HG02798 (cell line): ENCODE measurements around the gene PARP8.
"Not testable (repeated sequence)": the region's sequence is repeated elsewhere in the genome, so short reads cannot be mapped to it uniquely, and the experiment has no call there.

Experiments
- ATAC-seq: cut with Tn5 transposase; IDR thresholded peaks from one replicate; pipeline ENCODE4 v1.9.1; 2021; ENCODE audit warnings: mild to moderate bottlenecking; ENCODE audit not compliant: unreplicated experiment, poor library complexity

PARP8 gene

GRCh38 chr5:50666261-50667022 lies at the start of gene PARP8:
PARP8 (plus strand) TSS chr5:50666637; CDS start chr5:50667096, 459 bp downstream.
- peak; percentile 57 for ATAC-seq

- no peak for ATAC-seq
These were observed 42.8 kb upstream of the PARP8 start for GRCh38 chr5:50623666-50624065.

GRCh38 chr5:50634866-50635265 lies 31.6 kb upstream of the PARP8 start:
- ATAC-seq = not testable (repeated sequence)

- ATAC-seq = not testable (repeated sequence)
These were observed 28.9 kb upstream of the PARP8 start for GRCh38 chr5:50637576-50637975.

- ATAC-seq = no peak
These were observed 19.8 kb upstream of the PARP8 start for GRCh38 chr5:50646591-50646990.

GRCh38 chr5:50647726-50648125 lies 18.7 kb upstream of the PARP8 start:
- no peak for ATAC-seq

GRCh38 chr5:50653946-50654345 lies 12.5 kb upstream of the PARP8 start:
- peak; percentile 99 for ATAC-seq

GRCh38 chr5:50655067-50655809 lies 11.2 kb upstream of the PARP8 start:
- ATAC-seq = no peak

GRCh38 chr5:50655810-50656205 lies 10.6 kb upstream of the PARP8 start:
- no peak for ATAC-seq

GRCh38 chr5:50657044-50657443 lies 9.4 kb upstream of the PARP8 start:
- no peak for ATAC-seq

GRCh38 chr5:50658246-50658645 lies 8.2 kb upstream of the PARP8 start:
- ATAC-seq = no peak

GRCh38 chr5:50663636-50664035 lies 2.8 kb upstream of the PARP8 start:
- no peak for ATAC-seq

- ATAC-seq = no peak
These were observed 1.3 kb upstream of the PARP8 start for GRCh38 chr5:50665091-50665490.

GRCh38 chr5:50665761-50666202 lies 655 bp upstream of the PARP8 start:
- ATAC-seq = not testable (repeated sequence)

- ATAC-seq = peak; percentile 46
These were observed 701 bp downstream of the PARP8 start for GRCh38 chr5:50667023-50667652.

- peak; percentile 88 for ATAC-seq
These were observed 1.5 kb downstream of the PARP8 start for GRCh38 chr5:50667653-50668595.

GRCh38 chr5:50668636-50669035 lies 2.2 kb downstream of the PARP8 start:
- ATAC-seq = not testable (repeated sequence)

- ATAC-seq = no peak
These were observed 6.2 kb downstream of the PARP8 start for GRCh38 chr5:50672663-50673062.

- ATAC-seq = not testable (repeated sequence)
These were observed 7.0 kb downstream of the PARP8 start for GRCh38 chr5:50673444-50673843.

- ATAC-seq = no peak
These were observed 8.9 kb downstream of the PARP8 start for GRCh38 chr5:50675385-50675784.
